PFSK-1 (cell line): ENCODE measurements around the gene GMPS.

Experiments used
- POLR2AphosphoS5 ChIP-seq: IDR thresholded peaks from 2 replicates; pipeline ENCODE4 v1.6.1; 2012; ENCODE audit warnings: low read depth, mild to moderate bottlenecking, control low read depth, low read length, moderate library complexity
- REST ChIP-seq, 2 experiments: IDR thresholded peaks; 2 replicates each; pipeline versions ENCODE4 v1.6.1 to v1.8.0; 2011 to 2012; ENCODE audit warnings: low read depth in 2 of 2, low read length in 2 of 2, control low read depth in 1 of 2, inconsistent platforms in 1 of 2, mild to moderate bottlenecking in 1 of 2, moderate library complexity in 1 of 2; ENCODE audit not compliant: insufficient read depth in 1 of 2

- TF ChIP-seq POLR2AphosphoS5 (no peak), REST (IDR thresholded peaks at IDR 0.05; ENCODE audit: insufficient read depth in 1 of 2, low read depth in 2 of 2, low read length in 2 of 2) (no peak)
Measured at GRCh38 chr3:155984791-155985417, 114.5 kb downstream of the GMPS start.
